ENCODE results near the gene EXOC1.
A peak's percentile ranks its signal among the peaks of the same experiment; 100 is the strongest.

Gene EXOC1, protein sequence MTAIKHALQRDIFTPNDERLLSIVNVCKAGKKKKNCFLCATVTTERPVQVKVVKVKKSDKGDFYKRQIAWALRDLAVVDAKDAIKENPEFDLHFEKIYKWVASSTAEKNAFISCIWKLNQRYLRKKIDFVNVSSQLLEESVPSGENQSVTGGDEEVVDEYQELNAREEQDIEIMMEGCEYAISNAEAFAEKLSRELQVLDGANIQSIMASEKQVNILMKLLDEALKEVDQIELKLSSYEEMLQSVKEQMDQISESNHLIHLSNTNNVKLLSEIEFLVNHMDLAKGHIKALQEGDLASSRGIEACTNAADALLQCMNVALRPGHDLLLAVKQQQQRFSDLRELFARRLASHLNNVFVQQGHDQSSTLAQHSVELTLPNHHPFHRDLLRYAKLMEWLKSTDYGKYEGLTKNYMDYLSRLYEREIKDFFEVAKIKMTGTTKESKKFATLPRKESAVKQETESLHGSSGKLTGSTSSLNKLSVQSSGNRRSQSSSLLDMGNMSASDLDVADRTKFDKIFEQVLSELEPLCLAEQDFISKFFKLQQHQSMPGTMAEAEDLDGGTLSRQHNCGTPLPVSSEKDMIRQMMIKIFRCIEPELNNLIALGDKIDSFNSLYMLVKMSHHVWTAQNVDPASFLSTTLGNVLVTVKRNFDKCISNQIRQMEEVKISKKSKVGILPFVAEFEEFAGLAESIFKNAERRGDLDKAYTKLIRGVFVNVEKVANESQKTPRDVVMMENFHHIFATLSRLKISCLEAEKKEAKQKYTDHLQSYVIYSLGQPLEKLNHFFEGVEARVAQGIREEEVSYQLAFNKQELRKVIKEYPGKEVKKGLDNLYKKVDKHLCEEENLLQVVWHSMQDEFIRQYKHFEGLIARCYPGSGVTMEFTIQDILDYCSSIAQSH

DNA sequence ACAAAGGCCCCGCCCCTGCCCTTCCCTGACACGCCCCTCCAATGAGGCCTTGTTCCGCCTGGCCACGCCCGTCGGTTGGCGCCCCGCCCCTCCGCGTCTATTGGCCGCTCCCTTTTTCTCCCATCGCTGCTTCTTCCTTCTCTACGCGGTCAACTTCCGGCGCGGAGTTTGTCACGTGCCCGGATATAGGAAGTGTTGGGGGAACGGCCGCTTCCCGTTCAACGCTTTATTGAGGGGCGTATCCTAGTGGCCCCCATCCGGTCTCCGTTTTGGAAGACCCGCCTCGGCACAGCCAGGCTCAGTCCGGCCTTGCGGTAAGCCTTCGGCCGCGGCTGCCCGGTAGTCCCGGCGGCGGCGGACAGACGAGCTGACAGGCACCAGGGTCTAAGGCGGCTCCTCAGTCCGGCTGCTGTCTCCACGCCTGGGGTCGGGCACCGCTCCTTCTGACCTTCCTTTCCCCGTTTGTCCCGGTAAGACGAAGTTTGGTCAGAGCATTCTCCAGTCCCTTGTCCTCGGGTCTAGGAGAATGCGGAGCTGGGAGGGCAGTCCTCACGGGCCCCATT is at the start of gene EXOC1:
TSS of gene EXOC1 (plus strand) at position 165 of the 563 bp plus-strand sequence. CDS start 4,676 bp downstream, outside the sequence.
- peak within 1 kb of the TSS; percentile 76 for H3K27ac ChIP-seq
- DNase-seq (ENCODE audit: low spot score), result peak; percentile 88
- CTCF ChIA-PET, result interaction anchor here (1.0 kb wide), 1 partner anchor 14 kb away, joined by 12 read pairs; no protein-coding TSS in a partner anchor
- TF ChIP-seq, protein P1, sequence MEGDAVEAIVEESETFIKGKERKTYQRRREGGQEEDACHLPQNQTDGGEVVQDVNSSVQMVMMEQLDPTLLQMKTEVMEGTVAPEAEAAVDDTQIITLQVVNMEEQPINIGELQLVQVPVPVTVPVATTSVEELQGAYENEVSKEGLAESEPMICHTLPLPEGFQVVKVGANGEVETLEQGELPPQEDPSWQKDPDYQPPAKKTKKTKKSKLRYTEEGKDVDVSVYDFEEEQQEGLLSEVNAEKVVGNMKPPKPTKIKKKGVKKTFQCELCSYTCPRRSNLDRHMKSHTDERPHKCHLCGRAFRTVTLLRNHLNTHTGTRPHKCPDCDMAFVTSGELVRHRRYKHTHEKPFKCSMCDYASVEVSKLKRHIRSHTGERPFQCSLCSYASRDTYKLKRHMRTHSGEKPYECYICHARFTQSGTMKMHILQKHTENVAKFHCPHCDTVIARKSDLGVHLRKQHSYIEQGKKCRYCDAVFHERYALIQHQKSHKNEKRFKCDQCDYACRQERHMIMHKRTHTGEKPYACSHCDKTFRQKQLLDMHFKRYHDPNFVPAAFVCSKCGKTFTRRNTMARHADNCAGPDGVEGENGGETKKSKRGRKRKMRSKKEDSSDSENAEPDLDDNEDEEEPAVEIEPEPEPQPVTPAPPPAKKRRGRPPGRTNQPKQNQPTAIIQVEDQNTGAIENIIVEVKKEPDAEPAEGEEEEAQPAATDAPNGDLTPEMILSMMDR (conservative IDR thresholded peaks at IDR 0.05; ENCODE audit: low read depth), result no peak
- POLR2A ChIA-PET (ENCODE audit: low non-redundant PET), result no interaction called here

DNA sequence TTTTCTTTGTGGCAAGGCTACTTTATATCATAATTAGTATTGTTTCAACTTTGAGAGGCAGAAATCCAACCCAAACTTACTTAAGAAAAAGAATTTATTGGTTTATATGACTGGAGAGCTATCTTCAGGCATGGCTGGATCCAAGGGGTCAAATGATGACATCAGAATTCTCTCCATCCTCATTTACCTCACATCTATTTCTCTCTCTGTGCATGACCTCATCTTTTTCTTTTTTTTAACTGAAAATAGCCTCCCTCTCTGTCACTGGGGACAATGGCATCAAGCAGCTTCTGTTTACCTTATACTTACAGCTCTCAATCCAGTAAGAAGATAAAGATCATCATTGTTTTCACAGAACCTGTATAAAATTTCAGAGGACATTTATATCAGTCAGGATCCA is 45.9 kb upstream of the EXOC1 start:
- CTCF ChIA-PET, result no interaction called here
- POLR2A ChIA-PET (ENCODE audit: low non-redundant PET), result no interaction called here
- H3K27ac ChIP-seq, result no peak overlapping the region
- DNase-seq (ENCODE audit: low spot score), result no peak
- TF ChIP-seq, protein P1 (conservative IDR thresholded peaks at IDR 0.05; ENCODE audit: low read depth), result no peak

DNA sequence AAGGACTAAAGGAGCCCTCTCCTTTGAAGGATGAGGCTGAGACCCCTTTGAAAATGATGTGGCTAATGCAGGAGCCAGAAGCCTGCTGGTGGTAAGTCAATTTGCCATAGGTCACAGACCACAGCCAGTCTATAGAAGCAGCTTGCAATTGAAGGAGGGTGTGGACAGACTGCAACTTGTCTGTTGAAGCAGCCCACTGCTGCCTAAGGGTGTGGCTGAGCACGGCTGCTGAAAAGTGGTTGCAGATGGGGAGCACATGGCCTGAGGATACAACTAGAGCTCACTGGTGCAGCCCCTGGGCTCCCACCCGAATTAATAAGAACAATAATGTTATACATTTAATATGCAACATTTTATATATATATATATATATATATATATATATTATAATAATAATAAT is 45.3 kb upstream of the EXOC1 start:
- no peak overlapping the region for H3K27ac ChIP-seq
- TF ChIP-seq, protein P1 (conservative IDR thresholded peaks at IDR 0.05; ENCODE audit: low read depth), result no peak
- ChIA-PET CTCF (no interaction called here), POLR2A (ENCODE audit: low non-redundant PET) (no interaction called here)
- DNase-seq (ENCODE audit: low spot score), result no peak

DNA sequence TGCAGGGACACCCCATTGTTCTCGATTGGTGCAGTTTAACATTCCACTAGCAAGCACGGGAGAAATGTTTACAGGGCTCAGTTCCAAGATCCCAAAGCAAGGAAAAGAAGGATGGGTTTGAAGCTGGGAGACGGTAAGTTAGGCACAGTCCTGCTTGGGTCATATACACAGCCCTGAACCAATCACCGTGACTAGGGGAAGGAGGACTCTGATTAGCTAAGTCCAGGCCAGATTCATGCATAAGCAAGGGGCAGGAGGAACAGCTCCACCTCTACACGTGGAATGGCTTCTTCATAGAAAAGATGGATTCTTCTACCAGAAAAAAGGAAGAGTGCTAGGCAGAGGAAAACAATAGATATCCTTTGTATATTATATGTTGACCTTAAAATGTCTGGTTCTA is 44.8 kb upstream of the EXOC1 start:
- H3K27ac ChIP-seq, result no peak overlapping the region
- POLR2A ChIA-PET (ENCODE audit: low non-redundant PET), result no interaction called here
- TF ChIP-seq, protein P1 (conservative IDR thresholded peaks at IDR 0.05; ENCODE audit: low read depth), result no peak
- no peak for DNase-seq (ENCODE audit: low spot score)
- CTCF ChIA-PET, result no interaction called here

DNA sequence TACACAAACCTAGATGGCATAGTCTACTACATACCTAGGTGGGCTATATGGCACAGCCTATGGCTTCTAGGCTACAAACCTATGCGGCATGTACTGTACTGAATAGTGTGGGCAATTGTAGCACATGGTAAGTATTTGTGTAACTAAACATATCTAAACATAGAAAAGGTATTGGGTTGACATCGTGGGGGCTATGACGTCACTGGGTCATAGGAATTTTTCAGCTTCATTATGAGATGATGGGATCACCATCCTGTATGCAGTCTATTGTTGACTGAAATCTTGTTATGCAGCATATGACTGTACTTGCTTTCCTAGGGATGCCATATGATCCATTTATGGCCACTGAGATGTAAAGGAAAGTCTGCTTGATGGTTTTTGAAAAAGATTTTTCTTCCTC is 35.8 kb upstream of the EXOC1 start:
- ChIA-PET CTCF (no interaction called here), POLR2A (ENCODE audit: low non-redundant PET) (no interaction called here)
- TF ChIP-seq, protein P1 (conservative IDR thresholded peaks at IDR 0.05; ENCODE audit: low read depth), result no peak
- DNase-seq (ENCODE audit: low spot score), result no peak
- H3K27ac ChIP-seq, result no peak overlapping the region

DNA sequence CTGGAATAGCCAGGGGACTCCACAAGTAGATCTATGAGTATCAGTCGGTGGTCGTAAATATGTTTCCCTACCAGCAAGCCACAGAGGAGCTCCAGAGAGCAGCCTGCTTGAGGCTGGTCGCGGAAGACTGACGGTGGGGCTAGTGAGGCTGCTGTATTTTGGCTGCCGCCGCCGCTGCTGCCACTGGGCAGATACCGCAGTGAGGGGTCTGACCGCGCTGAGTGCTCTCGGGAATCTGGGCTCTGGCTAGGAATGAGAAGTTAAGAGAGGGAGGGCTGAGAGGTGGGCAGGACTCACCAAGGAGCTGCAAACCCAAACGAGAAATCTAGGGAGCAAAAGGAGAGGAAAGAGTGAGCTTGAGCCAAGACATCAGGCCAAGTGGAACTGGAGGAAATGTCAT is 33.8 kb upstream of the EXOC1 start, which contains the start of gene EXOC1L:
TSS of gene EXOC1L (plus strand) at position 157 of the 400 bp plus-strand sequence. CDS start at position 394, 237 bp downstream.
- DNase-seq (ENCODE audit: low spot score), result no peak
- POLR2A ChIA-PET (ENCODE audit: low non-redundant PET), result no interaction called here
- CTCF ChIA-PET, result no interaction called here
- H3K27ac ChIP-seq, result no peak within 1 kb of the TSS
- TF ChIP-seq, protein P1 (conservative IDR thresholded peaks at IDR 0.05; ENCODE audit: low read depth), result no peak

All from RWPE1 (cell line).